ENCODE results near the gene NPTN.
"Not testable (repeated sequence)": the region's sequence is repeated elsewhere in the genome, so short reads cannot be mapped to it uniquely, and the experiment has no call there.

The NPTN gene

DNA sequence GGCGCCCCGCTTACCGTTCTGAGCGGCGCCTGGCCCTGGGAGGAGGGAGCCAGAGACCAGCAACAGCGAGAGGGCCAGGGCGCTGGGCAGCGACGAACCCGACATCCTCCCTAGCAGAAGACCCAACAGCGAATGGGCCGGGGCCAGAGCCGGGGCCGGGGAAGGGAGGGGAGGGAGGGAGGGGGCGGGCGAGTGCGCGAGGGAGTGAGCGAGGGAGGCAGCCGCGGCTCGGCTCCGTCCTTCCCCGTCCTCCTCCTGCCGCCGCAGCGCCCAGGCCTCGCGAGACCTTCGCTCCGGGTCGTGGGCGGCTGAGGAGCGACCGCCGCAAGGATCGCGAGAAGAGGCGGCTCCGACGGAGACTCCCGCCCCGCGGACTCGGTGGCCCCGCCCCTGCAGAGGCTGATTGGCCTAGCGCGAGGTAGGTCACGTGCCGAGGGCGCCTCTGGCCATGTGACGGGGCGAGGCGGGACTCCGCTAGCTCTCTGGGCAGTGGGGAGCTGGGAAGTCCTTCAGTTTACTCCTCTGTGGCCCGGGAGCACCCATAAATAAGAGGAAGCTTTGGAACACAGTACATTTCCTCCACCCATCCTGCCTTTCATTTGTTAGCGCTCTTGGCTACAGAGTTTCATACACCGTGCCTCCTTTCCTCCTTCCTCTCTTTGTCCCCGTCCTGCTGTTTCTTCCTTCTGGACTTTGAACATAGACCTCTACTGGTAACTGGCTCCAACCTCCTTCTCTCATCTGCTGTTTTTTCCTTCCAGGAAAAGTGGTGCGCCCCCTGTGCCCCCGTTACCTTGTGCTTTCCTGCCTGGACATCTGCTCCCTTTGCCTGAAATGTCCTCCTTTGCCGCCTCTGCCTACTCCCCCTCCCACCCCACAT, at the start of gene NPTN:
NPTN (minus strand) TSS at position 279 of the 880 bp plus-strand sequence; CDS start at position 105, 174 bp downstream.
- peak; percentile 96 to 99 for DNase-seq (ENCODE audit: low read depth in 2 of 2)

- no peak for DNase-seq (ENCODE audit: low read depth in 2 of 2)
Measured at GRCh38 chr15:73682600-73683090, 49.5 kb upstream of the NPTN start.

DNA sequence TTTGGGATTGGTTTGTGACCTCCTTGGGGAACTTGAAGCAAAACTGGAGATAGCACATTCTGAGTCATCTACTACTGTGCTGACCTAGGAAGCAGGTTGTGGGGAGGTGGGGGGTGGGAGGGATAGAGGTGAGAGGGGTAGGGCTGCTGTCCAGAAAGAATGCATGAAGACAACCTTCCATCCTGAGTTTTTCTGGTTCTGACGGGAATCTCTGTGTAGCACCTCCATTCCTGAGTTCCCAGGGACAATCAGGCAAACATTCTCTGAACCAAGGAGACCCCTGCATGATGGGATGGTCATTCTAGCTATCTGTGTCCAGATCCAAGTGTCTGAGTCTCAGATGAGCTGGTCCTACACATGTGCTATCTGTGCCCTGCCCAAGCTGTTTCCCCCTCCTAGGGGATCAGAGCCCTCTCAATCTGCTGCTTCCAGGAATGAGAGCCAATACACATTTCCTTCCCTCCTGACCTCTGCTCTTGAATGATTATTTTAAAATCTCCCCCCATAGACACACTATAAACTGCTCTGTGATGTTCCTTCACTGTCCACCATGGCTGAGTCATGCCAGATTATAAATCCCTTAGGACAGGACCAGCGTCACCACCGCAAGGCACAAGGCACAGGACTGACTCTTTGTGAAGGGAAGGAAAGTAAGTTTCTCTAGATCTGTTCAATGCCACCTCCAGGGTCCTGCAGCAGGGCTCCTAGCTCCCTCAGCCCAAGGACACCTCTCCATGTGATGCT, 48.8 kb upstream of the NPTN start:
- DNase-seq (ENCODE audit: low read depth in 2 of 2): no peak

GRCh38 chr15:73681063-73681462, 47.9 kb upstream of the NPTN start:
- no peak for DNase-seq (ENCODE audit: low read depth in 2 of 2)

GRCh38 chr15:73680549-73680948, 47.4 kb upstream of the NPTN start:
- DNase-seq (ENCODE audit: low read depth in 2 of 2): no peak

- no peak for DNase-seq (ENCODE audit: low read depth in 2 of 2)
Measured at GRCh38 chr15:73679964-73680363, 46.8 kb upstream of the NPTN start.

GRCh38 chr15:73679180-73679579, 46.0 kb upstream of the NPTN start:
- no peak for DNase-seq (ENCODE audit: low read depth in 2 of 2)

DNA sequence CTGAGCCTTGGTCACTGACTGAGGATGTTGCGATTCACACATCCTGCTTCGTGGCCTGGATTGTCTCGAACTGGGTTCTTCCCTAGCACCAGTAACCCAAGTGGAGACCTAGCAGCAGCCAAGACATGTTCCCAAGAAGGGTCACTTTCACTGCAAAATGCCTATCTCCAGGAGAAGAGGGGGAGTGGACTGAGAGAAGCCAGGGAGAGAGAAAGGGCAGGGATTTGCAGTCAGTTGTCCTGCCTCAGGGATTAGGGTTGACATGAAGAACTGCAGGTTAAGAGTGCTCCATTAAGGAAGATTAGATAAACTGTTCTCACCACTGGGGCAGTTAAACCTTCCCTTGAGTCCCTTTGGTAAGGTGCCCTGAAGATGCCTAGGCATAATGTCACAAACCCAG, 45.3 kb upstream of the NPTN start:
- no peak for DNase-seq (ENCODE audit: low read depth in 2 of 2)

- no peak for DNase-seq (ENCODE audit: low read depth in 2 of 2)
Measured at GRCh38 chr15:73677733-73678132, 44.5 kb upstream of the NPTN start.

GRCh38 chr15:73677146-73677607, 44.0 kb upstream of the NPTN start:
- DNase-seq (ENCODE audit: low read depth in 2 of 2): peak; percentile 29 to 40

DNA sequence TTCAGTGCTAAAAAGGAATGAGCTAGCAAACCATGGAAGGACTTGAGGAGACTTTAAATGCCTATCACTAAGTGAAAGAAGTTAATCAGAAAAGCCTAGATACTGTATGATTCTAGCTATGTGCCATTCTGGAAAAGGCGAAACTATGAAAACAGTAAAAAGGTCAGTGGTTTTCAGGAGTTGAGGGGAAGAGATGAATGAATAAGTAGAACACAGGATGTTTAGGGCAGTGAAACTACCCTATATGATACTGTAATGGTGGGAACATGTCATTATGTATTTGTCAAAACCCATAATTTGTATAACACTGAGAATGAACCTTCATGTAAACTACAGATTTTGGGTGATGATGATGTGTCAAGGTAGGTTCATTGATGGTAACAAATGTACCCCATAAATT, 41.4 kb upstream of the NPTN start:
- DNase-seq (ENCODE audit: low read depth in 2 of 2): no peak

DNA sequence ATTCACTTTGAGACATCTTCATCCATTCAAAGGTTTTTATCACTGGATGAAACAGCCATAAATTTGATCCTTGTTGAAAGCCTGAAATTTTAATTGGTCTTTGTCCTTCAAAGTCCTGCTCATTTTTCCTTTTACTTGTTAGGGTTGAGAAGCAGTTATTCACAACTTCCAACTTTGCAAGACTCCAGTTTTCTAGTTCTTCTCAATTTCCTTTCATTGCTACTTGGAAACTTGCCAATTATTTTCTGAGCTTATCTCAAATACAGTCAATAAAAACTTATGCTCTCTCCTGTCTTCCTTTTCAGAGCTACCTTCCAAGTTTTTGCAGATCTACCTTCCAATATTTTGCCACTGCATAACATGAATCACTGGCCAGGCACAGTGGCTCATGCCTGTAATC, 27.3 kb upstream of the NPTN start:
- DNase-seq (ENCODE audit: low read depth in 2 of 2): no peak

DNA sequence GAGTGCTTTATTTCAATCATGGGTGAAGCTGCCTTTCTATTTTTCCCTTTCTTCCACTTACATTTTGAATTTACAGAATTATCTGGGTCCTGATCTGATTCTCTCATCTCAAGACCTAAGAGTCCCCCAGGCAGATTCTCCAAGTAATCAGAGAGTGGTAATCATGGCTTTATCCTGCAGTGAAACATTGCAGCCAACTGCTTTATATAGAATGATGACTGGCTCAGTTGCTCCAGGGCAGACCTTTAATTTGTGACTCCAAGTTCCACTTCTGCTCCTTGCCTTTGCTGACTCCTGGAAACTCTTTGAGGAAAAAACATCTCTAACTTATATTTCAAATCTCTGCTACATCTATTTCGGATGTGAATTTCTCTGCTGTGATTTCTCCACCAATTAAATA, 25.5 kb upstream of the NPTN start:
- no peak for DNase-seq (ENCODE audit: low read depth in 2 of 2)

GRCh38 chr15:73655724-73656123, 22.5 kb upstream of the NPTN start:
- DNase-seq (ENCODE audit: low read depth in 2 of 2): no peak

GRCh38 chr15:73654659-73655058, 21.5 kb upstream of the NPTN start:
- no peak for DNase-seq (ENCODE audit: low read depth in 2 of 2)

DNA sequence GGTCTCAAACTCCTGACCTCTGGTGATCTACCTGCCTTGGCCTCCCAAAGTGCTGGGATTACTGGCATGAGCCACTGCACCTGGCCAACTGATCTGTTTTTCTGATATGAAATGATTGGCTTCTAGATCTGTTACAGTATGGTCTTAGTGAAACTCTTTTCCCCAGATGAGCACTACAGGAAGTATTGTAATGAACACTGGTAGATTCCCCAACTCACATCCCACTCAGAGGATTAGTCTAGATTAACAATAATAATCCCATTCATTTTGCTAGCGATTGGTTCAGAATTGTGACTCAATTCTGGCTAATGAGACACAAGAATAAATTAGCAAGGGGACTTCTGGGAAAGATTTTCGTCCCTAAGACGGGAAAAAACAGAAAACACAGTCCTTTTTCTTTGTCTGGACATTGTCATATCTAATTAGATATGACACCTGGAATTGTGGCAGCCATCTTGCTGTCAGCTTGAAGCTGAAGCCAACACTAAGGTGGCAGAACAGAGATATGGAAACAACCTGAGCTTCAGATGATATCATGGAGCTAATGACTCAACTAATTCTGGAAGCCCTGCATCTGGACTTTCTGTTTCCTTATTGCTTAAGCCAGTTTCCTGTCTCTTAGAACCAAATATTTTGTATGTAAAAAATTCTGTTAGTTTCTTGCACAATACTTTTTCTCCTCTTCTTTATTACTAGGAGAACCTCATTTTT, 17.4 kb upstream of the NPTN start:
- DNase-seq (ENCODE audit: low read depth in 2 of 2): no peak

DNA sequence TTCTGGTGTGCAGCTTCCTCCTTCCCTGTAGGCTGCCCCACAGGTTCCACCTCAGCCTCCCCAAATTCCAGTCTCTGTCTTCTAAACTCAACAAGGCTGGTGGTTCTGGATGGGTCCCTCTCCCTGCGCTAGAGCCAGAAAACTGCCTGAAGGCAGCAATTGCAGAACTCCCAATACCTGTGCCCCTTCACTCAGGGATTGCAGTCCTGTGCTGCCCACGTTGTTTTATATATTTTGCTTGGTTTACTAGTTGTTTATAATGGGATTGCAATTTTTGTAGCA, 14.8 kb upstream of the NPTN start:
- DNase-seq (ENCODE audit: low read depth in 2 of 2): no peak

GRCh38 chr15:73647259-73648013, 14.2 kb upstream of the NPTN start:
- DNase-seq (ENCODE audit: low read depth in 2 of 2): no peak

GRCh38 chr15:73639464-73639863, 6.3 kb upstream of the NPTN start:
- not testable (repeated sequence) for DNase-seq (ENCODE audit: low read depth in 2 of 2)

DNA sequence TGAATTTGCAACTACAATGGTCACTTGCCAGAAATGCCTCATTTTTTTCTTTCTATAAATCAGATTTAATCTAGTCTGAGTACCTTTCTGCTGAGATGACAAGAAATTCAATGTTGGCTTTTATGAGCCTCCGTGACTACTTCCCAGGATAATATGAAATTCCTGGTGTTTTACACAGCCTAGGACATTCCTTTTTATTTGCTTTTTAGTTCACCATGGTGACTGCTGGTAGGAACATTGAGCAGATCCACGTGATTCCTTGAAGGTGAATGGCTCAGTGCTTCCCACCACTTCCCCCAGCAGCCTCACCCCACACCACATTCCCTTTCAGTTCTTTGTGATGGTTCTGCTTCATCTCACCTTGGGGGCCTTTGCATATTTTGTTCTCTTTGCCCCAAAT, 4.3 kb upstream of the NPTN start:
- DNase-seq (ENCODE audit: low read depth in 2 of 2): no peak

GRCh38 chr15:73633991-73634495, 854 bp upstream of the NPTN start:
- no peak for DNase-seq (ENCODE audit: low read depth in 2 of 2)
